SK-N-SH treated with all-trans-retinoic acid at 6 μM for 48 hours (cell line): ENCODE data around the gene MC1R.

Experiments
- ATAC-seq: fragments of 200-7000 bp; cut with Tn5 transposase; 3 replicates; pipeline ENCODE4 v1.9.1; 2020; ENCODE audit warnings: mild to moderate bottlenecking, moderate library complexity
- ARNTL ChIP-seq: fragments of 450-650 bp; formaldehyde crosslinking; IDR thresholded peaks from 2 replicates; pipeline ENCODE4 v1.5.0; 2020; ENCODE audit warnings: low read depth, mild to moderate bottlenecking, moderate library complexity, borderline replicate concordance
- BACH2 ChIP-seq: fragments of 250-450 bp; sonication (Bioruptor Pico); IDR thresholded peaks from 2 replicates; pipeline ENCODE4 v1.9.0; 2021; ENCODE audit warnings: mild to moderate bottlenecking, borderline replicate concordance
- CSDC2 ChIP-seq: fragments of 250-450 bp; sonication (Bioruptor Pico); IDR thresholded peaks from 2 replicates; pipeline ENCODE4 v1.5.0; 2020; ENCODE audit warnings: mild to moderate bottlenecking, moderate library complexity
- ESRRG ChIP-seq: fragments of 250-450 bp; sonication (Bioruptor Pico); IDR thresholded peaks from 2 replicates; pipeline ENCODE4 v1.6.1; 2021; ENCODE audit warnings: mild to moderate bottlenecking
- GLIS3 ChIP-seq: fragments of 250-450 bp; sonication (Bioruptor Pico); IDR thresholded peaks from 2 replicates; pipeline ENCODE4 v1.5.0; 2020; ENCODE audit warnings: mild to moderate bottlenecking, moderate library complexity
- ISL1 ChIP-seq: fragments of 250-450 bp; sonication (Bioruptor Pico); IDR thresholded peaks from 2 replicates; pipeline ENCODE4 v2.1.2; 2022; ENCODE audit warnings: mild to moderate bottlenecking, moderate library complexity
- OSR1 ChIP-seq: fragments of 250-450 bp; sonication (Bioruptor Pico); IDR thresholded peaks from 2 replicates; pipeline ENCODE4 v1.8.0; 2022; ENCODE audit warnings: moderate library complexity, mild to moderate bottlenecking, inconsistent platforms
- PPARA ChIP-seq: fragments of 250-450 bp; sonication (Bioruptor Pico); IDR thresholded peaks from 2 replicates; pipeline ENCODE4 v1.5.0; 2020; ENCODE audit warnings: mild to moderate bottlenecking, borderline replicate concordance
- RARB ChIP-seq: fragments of 250-450 bp; sonication (Bioruptor Pico); IDR thresholded peaks from 2 replicates; pipeline ENCODE4 v1.8.0; 2021; ENCODE audit warnings: mild to moderate bottlenecking, moderate library complexity
- TCF4 ChIP-seq: fragments of 250-450 bp; sonication (Bioruptor Pico); IDR thresholded peaks from 2 replicates; pipeline ENCODE4 v1.8.0; 2021; ENCODE audit warnings: mild to moderate bottlenecking, moderate library complexity, borderline replicate concordance
- TOX ChIP-seq: fragments of 250-450 bp; sonication (Bioruptor Pico); IDR thresholded peaks from 2 replicates; pipeline ENCODE4 v1.8.0; 2021; ENCODE audit warnings: mild to moderate bottlenecking, moderate library complexity, borderline replicate concordance
- ZFP3 ChIP-seq: fragments of 250-450 bp; sonication (Bioruptor Pico); IDR thresholded peaks from 2 replicates; pipeline ENCODE4 v1.5.0; 2020; ENCODE audit warnings: mild to moderate bottlenecking, moderate library complexity
- ZFP30 ChIP-seq: fragments of 450-650 bp; formaldehyde crosslinking; IDR thresholded peaks from 2 replicates; pipeline ENCODE4 v1.5.0; 2022; ENCODE audit warnings: mild to moderate bottlenecking, moderate library complexity
- ZNF565 ChIP-seq: fragments of 450-650 bp; formaldehyde crosslinking; conservative IDR thresholded peaks from 2 replicates; pipeline ENCODE4 v1.5.0; 2020; ENCODE audit warnings: low read depth, mild to moderate bottlenecking, moderate library complexity
- ZNF70 ChIP-seq: fragments of 450-650 bp; formaldehyde crosslinking; IDR thresholded peaks from 2 replicates; pipeline ENCODE4 v1.5.0; 2020; ENCODE audit warnings: mild to moderate bottlenecking, moderate library complexity
- ZNF8 ChIP-seq: fragments of 450-650 bp; formaldehyde crosslinking; IDR thresholded peaks from 2 replicates; pipeline ENCODE4 v1.5.0; 2020; ENCODE audit warnings: mild to moderate bottlenecking, moderate library complexity
- TF ChIP-seq, protein P1 (sequence below): fragments of 250-450 bp; sonication (Bioruptor Pico); IDR thresholded peaks from 2 replicates; pipeline ENCODE4 v1.8.0; 2021; ENCODE audit warnings: low read depth, mild to moderate bottlenecking, moderate library complexity, borderline replicate concordance
- TF ChIP-seq, protein P2 (sequence below): fragments of 250-450 bp; sonication (Bioruptor Pico); IDR thresholded peaks from 2 replicates; pipeline ENCODE4 v1.5.0; 2020; ENCODE audit warnings: mild to moderate bottlenecking, moderate library complexity

The MC1R gene

DNA sequence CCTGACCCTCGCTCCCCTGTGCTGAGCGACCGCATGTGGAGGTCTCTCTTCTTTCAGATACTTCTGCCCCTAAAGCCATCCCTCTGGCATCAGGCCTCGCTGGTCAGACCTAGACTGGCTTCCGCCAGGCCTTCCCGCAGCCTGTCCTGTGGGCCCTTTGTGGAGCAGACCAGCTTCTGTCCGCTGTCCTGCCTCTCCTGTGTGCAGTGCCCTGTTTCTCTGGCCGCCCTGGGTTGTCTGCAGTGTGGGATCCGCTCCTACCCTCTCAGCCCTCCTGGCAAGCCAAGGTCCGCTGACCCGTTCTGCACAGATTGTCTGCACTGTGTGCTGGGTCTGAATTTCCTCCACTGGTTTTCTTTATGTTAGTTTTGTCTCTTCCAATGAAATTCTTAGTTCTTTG is 21.5 kb upstream of the MC1R start:
- no peak for TF ChIP-seq TOX (CRISPR knock-in tag)
- no peak for TF ChIP-seq ZFP3 (CRISPR knock-in tag)
- no peak for TF ChIP-seq ZNF8 (CRISPR knock-in tag)
- no peak for TF ChIP-seq RARB (CRISPR knock-in tag)
- no peak for TF ChIP-seq PPARA (CRISPR knock-in tag)
- no peak for TF ChIP-seq ZFP30 (CRISPR knock-in tag)
- no peak for TF ChIP-seq GLIS3 (CRISPR knock-in tag)
- no peak for TF ChIP-seq OSR1
- TF ChIP-seq ZNF565 (CRISPR knock-in tag), result no peak
- TF ChIP-seq CSDC2, result no peak
- no peak for TF ChIP-seq ARNTL (CRISPR knock-in tag)
- no peak for TF ChIP-seq ZNF70 (CRISPR knock-in tag)
- TF ChIP-seq, protein P1, sequence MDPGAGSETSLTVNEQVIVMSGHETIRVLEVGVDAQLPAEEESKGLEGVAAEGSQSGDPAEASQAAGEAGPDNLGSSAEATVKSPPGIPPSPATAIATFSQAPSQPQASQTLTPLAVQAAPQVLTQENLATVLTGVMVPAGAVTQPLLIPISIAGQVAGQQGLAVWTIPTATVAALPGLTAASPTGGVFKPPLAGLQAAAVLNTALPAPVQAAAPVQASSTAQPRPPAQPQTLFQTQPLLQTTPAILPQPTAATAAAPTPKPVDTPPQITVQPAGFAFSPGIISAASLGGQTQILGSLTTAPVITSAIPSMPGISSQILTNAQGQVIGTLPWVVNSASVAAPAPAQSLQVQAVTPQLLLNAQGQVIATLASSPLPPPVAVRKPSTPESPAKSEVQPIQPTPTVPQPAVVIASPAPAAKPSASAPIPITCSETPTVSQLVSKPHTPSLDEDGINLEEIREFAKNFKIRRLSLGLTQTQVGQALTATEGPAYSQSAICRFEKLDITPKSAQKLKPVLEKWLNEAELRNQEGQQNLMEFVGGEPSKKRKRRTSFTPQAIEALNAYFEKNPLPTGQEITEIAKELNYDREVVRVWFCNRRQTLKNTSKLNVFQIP, result no peak
- TF ChIP-seq, protein P2, sequence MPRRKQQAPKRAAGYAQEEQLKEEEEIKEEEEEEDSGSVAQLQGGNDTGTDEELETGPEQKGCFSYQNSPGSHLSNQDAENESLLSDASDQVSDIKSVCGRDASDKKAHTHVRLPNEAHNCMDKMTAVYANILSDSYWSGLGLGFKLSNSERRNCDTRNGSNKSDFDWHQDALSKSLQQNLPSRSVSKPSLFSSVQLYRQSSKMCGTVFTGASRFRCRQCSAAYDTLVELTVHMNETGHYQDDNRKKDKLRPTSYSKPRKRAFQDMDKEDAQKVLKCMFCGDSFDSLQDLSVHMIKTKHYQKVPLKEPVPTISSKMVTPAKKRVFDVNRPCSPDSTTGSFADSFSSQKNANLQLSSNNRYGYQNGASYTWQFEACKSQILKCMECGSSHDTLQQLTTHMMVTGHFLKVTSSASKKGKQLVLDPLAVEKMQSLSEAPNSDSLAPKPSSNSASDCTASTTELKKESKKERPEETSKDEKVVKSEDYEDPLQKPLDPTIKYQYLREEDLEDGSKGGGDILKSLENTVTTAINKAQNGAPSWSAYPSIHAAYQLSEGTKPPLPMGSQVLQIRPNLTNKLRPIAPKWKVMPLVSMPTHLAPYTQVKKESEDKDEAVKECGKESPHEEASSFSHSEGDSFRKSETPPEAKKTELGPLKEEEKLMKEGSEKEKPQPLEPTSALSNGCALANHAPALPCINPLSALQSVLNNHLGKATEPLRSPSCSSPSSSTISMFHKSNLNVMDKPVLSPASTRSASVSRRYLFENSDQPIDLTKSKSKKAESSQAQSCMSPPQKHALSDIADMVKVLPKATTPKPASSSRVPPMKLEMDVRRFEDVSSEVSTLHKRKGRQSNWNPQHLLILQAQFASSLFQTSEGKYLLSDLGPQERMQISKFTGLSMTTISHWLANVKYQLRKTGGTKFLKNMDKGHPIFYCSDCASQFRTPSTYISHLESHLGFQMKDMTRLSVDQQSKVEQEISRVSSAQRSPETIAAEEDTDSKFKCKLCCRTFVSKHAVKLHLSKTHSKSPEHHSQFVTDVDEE (CRISPR knock-in tag), result no peak
- TF ChIP-seq TCF4 (CRISPR knock-in tag), result no peak
- TF ChIP-seq ISL1, result no peak
- no peak for ATAC-seq

DNA sequence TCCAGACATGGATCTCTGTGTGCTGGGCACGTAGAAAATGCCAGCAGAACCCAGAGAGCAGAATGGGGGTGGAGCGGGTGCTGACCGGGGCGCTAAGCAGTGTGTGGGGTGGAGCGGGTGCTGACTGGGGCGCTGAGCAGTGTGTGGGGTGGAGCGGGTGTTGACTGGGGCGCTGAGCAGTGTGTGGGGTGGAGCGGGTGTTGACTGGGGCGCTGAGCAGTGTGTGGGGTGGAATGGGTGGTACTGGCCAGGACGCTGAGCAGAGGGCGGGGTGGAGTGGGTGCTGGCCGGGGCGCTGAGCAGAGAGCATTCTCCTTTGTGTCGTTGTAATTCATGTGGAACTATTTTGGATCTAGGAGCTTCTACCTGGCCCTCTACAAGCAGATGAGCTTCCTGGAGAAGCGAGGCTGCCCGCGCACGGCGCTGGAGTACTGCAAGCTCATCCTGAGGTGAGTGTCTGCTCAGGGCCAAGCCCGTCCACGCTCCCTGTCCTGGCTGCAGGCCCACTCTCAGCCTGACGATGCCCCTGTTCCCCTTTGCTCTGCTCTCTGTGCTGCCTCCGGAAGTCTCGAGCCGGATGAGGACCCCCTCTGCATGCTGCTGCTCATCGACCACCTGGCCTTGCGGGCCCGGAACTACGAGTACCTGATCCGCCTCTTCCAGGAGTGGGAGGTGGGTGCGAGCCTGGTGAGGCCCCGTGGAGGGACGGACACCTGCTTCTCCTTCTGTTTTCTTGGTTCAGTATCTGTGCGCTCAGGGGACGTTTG is 20.3 kb upstream of the MC1R start:
- ATAC-seq, result no peak

More for the DNA sequence above, 20.3 kb upstream of the MC1R start:
- TF ChIP-seq BACH2 (CRISPR knock-in tag), result no peak
- no peak for TF ChIP-seq ZFP3 (CRISPR knock-in tag)
- no peak for TF ChIP-seq PPARA (CRISPR knock-in tag)
- no peak for TF ChIP-seq GLIS3 (CRISPR knock-in tag)
- TF ChIP-seq RARB (CRISPR knock-in tag), result no peak
- TF ChIP-seq, protein P2 (CRISPR knock-in tag), result no peak
- no peak for TF ChIP-seq OSR1
- TF ChIP-seq TCF4 (CRISPR knock-in tag), result no peak
- no peak for TF ChIP-seq ZNF70 (CRISPR knock-in tag)
- TF ChIP-seq, protein P1, result no peak
- TF ChIP-seq ISL1, result no peak
- TF ChIP-seq ESRRG (CRISPR knock-in tag), result no peak
- TF ChIP-seq ARNTL (CRISPR knock-in tag), result no peak
